HT-29 (cell line): ENCODE data around the gene TLCD1. TPM values are rescaled to one million over a fixed set of nuclear protein-coding genes. Genes with fewer than 3 reads are reported as not detected.
A peak's percentile ranks its signal among the peaks of the same experiment; 100 is the strongest.
"Not testable (repeated sequence)": the region's sequence is repeated elsewhere in the genome, so short reads cannot be mapped to it uniquely, and the experiment has no call there.

Experiments
- DNase-seq: peaks from one replicate; pipeline ENCODE4 v3.0.0-alpha.2; 2015; ENCODE audit warnings: low spot score
- total RNA-seq: library from RNA; depleted of rRNA; stranded (reverse); fragments of >200 nt; shearing (Covaris generic); gene quantifications from 2 replicates; pipeline ENCODE4 v1.2.3, GENCODE V29; 2014

Gene TLCD1
- total RNA-seq, 1 experiment from 2014 or later, result 44.6 TPM

DNA sequence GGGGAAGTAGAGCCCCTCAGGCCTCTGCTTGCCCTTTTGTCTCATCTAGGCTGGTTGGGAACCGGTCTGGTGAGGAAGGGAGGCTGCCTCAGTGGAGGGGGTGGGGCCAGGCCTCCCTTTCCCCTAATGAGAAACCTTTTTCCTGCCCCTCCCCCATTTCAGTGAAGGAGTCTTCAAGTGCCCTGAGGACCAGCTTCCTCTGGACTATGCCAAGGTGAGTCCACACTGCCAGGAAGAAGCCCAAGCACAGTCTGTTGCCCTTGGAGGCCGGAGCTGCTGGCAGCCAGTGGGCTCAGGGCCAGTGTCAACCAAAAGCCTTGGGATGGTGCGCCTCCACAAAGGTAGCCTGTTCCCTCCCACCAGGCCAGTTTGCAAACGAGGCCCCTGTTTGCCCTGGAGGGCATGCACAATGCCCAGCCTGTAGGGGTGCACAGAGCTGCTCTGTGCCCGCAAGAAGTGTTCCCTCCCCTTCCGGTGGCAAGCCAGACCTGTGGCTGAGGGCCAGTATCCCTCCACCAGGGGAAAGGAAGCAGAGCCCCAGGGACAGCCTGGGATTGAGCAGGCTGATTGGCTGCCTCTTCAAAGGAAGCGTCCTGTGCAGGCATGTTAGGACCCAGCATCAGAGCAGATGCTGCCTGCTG lies 21.1 kb upstream of the TLCD1 start:
- peak; percentile 79 for DNase-seq

DNA sequence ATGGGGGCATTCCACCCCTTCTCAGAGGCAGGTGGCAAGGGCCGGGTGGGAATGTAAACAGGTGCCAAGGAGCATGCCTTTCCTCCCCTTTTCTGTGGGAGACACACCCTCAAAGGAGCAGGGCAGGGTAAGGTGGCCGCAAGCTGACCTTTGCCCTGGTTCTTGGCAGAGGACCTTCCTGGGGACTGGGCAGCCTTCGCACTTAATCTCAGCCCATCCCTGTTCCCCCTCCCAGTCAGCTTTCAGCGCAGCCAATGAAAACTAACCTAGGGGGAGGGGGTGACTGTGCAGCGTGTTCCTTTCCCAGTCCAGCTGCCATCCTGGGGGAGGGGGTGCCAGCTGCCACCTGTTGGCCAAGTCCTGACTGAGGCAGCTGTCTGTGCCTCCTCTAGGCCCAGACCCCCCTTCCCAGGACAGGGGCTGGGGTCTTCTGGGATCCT lies 20.6 kb upstream of the TLCD1 start:
- DNase-seq, result peak; percentile 87

DNA sequence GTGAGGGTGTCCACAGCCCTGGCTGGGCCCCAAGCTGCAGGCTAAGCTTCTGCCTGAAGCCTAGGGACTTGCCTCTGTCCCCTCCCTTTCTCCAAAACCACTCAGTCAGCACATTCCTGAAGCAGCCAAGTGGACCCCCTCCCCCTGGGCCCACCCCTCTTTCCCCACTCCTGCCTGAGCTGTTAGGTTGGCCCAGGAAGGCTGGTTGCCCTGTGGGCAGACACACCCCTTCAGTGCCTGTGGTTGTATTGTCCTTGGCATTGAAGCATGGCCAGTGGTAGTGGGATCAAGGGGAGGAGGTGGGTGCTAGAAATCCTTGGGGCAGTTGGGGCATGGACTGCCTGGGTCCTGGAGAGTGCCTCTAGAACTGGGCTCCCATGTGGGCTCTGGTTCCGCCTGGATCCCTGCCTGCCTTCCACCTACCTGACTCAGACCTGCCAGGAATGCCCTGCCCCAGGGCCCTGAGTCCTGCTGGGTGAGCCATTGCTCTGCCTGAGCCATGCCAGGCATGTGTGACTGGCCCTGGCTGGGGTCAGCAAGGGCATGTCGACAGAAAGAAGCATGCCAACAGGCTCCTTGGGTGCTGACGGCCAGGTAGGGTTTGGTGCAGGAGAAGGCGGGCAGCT lies 19.9 kb upstream of the TLCD1 start:
- DNase-seq, result peak; percentile 55

DNA sequence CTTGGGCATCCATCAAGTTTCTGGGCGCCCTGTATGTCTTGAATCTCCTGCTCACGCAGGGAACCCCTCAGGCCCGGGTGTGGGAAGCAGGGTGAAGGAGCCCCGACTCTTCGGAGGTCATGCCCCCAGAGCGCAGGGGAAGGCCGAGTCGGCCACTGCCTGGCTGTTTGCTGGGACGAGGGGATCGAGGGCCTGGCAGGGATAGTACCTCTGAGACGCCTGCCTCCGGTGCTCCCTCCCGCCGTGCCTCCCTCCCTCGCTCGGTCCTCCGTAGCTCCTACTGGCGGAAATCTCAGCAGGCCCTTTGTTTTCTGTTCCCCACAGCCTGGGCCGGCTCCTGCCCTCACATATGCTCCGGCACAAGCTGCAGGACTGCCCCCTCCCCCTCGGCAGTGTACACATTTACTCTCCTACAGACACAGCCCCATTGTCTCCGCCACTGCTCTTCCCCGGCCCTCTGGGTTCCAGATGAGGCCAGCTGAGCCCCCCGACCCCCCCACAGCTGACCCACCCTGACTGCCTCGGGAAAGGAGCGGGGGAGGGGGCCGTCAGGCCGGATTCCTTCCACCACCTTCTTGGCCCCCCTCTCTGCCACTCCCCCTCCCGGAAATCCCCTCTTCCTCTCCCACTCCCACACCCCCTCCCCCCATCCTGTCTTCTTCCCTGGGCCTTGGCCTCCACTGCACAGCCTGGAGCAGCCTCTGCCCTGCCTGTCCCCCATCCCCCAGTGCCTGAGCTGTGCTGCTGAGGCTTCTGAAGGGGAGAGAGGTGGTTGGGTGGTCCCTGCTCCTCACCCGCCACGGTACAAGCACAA lies 19.1 kb upstream of the TLCD1 start:
- peak; percentile 45 for DNase-seq

DNA sequence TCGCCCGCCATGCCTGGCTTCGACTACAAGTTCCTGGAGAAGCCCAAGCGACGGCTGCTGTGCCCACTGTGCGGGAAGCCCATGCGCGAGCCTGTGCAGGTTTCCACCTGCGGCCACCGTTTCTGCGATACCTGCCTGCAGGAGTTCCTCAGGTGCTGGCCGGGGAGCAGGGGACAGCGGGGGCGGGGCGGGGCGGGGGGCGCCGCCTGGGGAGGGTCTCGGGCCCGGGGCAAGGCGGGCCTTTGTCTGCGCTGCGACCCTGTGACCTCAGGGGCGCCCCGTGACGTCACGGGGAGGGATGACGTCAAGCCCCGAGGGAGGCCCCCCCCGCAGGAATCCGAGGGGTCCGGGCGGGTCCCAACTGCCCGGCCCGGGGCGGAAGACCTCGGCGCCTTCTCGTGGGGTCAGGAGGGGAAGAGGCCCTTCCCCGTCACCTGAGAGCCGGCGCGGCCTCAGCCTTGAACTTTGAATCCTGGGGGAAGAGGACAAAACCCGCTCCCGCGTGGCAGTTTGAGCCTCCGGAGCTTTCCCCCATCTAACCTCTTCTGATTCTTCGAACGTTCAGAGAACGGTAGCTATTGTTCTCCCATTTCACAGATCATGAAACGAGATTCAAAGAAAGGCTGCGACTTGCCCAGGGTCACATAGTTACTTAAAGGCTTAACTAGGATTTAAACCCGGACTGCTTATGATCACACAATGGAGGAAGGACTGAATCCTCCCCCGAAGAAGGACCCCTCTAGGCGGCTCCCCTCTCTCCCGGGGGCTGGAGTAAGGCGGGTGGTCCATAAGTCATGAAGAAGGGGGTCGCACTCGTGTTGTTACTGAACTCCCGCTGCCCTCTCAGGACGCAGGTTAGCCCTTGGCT lies 18.3 kb upstream of the TLCD1 start:
- peak; percentile 61 for DNase-seq

DNA sequence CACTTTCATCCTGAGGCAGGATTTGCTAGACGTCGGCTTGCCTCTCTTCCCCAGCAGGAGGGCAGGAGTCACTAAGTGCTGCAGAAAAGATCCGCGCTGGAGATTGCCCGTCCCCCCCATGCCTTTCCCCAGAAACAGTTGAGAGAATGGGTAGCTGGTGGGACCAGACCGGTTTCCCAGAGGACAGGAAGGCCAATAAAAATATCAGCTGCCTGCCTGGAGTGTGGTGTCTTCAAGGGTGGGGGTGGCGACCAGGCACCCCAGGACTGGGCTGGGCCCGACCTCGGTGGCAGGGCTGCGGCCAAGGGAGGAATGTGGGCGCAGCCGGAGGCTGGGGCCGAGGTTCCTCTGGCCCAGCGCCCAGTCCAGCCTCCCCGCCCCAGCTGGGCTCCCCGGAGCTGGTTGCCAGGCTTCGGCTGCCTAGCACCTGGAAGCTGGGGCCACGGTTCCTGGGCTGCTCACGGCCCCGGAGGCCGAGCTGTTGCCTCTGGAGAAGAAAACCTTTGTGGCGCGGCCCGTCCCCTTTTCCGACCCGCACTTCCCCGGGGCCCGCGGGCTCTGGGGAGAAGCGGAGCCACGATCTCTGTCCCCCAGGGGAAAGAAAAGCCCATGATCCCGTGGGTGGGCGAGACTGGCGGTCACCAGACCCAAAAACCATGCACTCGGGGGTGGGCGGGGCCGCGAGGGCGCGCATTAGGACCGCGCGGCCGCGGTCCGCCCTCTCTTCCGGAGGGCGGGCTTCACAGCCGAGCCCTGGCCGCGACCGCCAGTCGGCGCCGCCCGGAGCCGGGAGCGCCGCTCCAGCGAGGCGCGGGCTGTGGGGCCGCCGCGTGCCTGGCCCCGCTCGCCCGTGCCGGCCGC lies 17.4 kb upstream of the TLCD1 start, which contains the start of gene TRAF4:
TSS of gene TRAF4 (plus strand) at position 769 of the 861 bp plus-strand sequence. CDS start 102 bp downstream, outside the sequence.
- peak; percentile 98 for DNase-seq

DNA sequence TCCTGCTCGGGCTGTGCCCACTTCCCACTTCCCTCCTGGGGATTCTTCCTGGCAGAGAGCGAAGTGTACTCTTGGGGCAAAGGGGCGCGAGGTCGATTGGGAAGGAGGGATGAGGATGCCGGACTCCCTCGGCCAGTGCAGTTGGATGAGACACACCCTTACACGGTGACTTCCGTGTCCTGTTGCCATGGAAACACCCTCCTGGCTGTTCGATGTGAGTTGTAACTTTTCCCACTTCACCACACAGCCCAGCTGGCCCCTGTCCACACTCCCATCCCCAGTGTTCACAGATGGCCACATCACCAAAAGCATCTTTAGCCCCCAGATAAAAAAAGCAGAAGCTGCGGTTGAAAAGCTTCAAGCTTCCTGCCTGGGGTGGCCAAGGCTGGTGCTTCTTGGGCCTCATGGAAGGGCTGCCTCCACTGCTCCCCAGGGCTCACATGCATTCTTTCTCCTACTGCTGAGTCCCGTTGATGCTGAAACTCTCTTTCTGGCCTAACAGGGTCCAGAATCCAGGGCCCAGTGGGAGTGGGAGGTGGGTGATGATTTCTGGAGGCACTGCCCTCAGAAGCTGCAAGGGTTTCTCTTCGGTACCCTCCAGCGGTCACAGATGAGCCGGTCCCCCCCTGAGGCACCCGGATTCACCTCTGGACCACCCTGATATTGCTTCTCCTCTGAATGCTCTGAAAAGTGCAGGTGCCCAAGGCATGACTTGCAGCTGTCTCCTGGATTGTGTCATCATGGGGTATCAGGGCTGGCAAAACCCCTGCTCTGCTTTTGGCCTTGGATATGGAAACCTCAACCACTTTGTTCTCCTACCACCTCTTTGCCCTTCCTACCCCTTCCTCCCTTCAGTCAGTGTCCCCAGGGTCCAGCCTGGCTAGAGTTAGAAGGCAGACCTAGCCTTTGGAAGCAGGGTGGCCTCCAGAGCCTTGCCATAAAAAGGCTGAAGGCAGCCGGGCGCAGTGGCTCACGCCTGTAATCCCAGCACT lies 15.6 kb upstream of the TLCD1 start:
- DNase-seq, result no peak

DNA sequence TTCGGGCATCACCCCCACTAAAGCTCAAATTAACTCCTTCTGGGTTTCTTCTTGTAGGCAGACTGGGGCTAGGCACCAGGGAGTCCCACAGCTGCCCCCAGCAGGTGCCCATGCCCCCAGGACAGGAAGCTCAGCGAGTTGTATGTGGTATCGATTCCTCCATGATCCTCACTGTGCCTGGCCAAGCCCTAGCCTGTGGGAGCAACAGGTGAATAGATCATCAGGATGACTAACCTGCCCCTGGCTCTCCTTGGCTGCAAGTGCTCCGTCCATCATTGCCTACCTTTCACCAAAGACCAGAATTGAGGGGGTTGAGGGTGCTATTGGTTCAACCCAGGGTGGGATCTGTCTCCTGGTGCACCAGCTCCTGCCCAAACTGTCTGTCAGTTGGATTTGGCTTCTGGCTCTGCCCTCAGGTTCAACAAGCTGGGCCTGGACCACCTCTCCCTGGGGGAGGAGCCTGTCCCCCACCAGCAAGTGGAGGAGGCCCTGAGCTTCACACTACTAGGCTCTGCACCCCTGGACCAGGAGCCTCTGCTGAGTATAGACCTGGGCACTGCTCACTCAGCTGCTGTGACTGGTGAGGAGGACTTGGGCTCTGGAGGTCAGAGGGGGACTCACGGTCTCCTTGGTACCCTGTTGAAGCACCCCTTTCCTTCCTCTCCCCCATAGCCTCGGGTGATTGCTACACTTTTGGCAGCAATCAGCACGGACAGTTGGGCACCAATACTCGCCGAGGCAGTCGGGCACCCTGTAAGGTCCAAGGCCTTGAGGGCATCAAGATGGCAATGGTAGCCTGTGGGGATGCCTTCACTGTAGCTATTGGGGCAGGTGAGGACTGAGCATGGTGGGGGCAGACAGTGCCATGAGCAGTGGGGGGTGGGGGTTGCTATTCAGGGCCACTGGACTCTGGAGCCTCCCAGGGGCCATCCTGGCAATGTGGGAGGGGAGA lies 14.6 kb upstream of the TLCD1 start:
- no peak for DNase-seq

DNA sequence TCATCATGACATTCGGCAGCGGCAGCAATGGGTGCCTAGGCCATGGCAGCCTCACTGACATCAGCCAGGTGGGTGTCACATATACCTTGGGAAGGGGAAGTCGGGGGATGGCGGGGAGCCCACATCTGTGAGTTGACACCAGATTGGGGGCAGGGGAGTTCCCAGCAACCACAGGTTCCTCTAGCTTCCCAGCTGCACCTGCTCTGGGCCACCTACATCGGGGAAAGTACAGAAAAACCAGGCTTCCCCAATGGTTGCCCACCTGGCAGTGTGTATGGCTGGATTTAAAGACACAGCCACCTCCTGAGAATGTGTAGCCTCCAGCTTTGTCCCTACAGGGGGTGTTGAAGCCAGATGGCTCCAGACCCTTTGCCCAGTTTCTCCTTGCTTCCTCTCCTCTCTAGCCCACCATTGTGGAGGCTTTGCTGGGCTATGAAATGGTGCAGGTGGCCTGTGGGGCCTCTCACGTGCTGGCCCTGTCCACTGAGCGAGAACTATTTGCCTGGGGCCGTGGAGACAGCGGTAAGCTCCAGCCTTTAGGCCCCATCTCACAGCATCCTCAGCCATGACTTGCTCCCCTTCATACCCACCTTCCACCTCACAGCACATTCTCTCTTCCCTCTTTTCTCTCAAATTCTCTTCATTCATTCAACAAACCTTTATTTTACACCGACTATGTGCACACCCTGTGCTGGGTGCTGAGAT lies 12.8 kb upstream of the TLCD1 start:
- no peak for DNase-seq

DNA sequence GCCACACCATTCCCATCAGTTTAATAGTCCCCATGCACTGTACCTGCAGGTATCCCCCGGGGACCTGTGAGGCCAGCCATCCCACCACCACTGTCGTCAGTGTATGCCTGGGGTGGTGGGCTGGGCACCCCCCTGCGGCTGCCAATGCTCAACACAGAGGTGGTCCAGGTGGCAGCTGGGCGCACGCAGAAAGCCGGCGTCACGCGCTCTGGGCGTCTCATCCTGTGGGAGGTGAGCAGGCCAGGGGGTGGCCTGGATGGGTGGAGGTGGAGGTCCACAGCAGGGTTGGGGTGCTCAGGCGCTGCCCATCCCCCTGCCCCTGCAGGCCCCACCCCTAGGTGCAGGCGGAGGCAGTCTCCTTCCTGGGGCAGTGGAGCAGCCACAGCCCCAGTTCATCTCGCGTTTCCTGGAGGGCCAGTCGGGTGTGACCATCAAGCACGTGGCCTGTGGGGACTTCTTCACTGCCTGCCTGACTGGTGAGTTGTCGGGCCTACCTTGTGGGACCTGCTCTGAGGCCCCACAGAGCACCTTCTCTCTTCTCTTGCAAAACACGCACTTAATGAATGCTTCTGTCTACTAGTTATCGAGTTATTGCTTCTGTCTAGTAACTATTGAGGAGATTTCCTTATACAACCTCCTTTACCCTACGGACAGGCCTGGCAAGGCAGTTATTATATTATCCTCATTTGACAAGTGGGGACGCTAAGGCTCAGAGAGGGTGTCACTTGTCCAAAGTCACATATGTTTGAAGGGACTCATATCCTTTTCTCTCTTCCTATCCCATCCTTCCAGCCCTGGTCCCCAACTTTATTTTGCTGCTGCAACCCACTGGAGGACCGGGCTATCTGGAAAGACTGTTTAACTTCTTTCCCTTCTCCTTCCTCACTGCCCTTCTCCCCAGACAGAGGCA lies 12.0 kb upstream of the TLCD1 start:
- DNase-seq, result no peak

DNA sequence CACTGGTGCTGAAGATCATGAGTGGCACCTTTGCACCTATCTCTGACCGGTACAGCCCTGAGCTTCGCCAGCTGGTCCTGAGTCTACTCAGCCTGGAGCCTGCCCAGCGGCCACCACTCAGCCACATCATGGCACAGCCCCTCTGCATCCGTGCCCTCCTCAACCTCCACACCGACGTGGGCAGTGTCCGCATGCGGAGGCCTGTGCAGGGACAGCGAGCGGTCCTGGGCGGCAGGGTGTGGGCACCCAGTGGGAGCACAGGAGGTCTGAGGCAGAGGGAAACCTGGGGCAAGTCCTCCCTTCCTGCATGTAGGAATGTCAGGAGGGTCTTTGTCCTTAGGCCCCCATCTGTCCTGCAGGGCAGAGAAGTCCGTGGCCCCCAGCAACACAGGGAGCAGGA lies 11.3 kb upstream of the TLCD1 start:
- DNase-seq, result no peak

DNA sequence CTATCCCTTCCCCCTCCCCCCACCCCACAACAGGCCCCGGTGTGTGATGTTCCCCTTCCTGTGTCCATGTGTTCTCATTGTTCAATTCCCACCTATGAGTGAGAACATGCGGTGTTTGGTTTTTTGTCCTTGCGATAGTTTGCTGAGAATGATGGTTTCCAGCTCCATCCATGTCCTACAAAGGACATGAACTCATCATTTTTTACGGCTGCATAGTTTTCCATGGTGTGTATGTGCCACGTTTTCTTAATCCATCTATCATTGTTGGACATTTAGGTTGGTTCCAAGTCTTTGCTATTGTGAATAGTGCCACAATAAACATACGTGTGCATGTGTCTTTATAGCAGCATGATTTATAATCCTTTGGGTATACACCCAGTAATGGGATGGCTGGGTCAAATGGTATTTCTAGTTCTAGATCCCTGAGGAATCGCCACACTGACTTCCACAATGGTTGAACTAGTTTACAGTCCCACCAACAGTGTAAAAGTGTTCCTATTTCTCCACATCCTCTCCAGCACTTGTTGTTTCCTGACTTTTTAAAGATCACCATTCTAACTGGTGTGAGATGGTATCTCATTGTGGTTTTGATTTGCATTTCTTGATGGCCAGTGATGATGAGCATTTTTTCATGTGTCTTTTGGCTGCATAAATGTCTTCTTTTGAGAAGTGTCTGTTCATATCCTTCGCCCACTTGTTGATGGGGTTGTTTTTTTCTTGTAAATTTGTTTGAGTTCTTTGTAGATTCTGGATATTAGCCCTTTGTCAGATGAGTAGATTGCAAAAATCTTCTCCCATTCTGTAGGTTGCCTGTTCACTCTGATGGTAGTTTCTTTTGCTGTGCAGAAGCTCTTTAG lies 10.1 kb upstream of the TLCD1 start:
- DNase-seq, result not testable (repeated sequence)

DNA sequence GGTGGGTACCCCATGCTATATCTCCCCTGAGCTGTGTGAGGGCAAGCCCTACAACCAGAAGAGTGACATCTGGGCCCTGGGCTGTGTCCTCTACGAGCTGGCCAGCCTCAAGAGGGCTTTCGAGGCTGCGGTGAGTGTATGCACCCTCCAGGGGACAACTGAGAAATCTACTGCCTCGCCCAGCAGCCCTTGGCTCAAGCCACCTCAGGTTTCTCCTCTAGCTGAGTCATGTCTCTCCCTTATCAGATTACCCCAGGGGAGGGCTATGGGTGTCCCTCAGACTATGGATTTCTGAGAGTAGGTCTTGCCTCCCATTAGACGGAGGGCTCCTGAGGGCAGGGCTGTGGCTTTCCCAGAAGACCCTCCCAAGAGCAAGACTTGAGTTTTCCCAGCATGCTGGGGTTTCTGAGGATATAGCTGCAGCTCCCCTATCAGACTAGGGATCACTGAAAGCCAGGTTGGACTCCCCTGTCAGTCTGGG lies 9.2 kb upstream of the TLCD1 start:
- DNase-seq, result no peak

DNA sequence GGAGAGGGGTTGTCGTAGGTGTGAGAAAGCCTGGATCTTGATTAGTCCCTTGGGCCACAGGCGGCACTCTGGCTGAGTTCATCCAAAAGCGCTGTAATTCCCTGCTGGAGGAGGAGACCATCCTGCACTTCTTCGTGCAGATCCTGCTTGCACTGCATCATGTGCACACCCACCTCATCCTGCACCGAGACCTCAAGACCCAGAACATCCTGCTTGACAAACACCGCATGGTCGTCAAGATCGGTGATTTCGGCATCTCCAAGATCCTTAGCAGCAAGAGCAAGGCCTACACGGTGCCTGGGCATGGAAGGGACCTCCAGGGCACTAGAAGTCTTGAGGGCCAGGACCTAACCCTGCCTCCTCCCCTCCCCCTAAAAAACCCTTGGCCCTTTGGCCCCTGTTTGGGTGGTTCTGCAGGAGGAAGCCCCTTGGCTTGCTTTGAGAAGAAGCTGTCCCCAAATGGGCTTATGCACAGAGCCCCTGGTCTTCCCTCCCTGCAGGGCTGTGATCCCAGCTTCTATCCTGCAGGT lies 8.7 kb upstream of the TLCD1 start:
- no peak for DNase-seq

DNA sequence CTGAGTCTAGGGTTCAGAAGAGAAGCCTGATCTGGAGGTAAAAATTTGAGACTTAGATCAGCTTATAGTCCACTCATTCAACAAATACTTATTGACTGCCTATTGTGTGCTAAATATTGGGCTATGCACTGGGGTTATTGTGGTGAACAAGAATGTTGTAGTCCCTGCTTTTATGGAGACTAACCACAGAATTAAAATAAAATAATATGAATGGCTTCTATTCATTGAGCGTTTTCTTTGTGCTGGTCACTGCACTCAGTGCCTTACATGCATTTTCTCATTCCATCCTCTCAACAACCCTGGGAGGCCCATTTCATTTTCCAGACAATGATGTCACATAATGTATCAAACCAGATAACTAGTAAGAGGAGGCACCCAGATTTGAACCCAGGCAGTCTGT lies 7.3 kb upstream of the TLCD1 start:
- no peak for DNase-seq
